GM21367 (cell line): Measurements from ENCODE around the gene RPP40.
"Not testable (repeated sequence)": the region's sequence is repeated elsewhere in the genome, so short reads cannot be mapped to it uniquely, and the experiment has no call there.

Experiments used
- ATAC-seq: cut with Tn5 transposase; IDR thresholded peaks from one replicate; pipeline ENCODE4 v1.9.1; 2021; ENCODE audit not compliant: unreplicated experiment

The RPP40 gene

GRCh38 chr6:5020142-5020541 lies 16.3 kb upstream of the RPP40 start:
- no peak for ATAC-seq

GRCh38 chr6:5014072-5014561 lies 10.3 kb upstream of the RPP40 start:
- ATAC-seq = no peak

- ATAC-seq = no peak
Measured at GRCh38 chr6:5012519-5012918, 8.7 kb upstream of the RPP40 start.

- ATAC-seq = no peak
Measured at GRCh38 chr6:5011346-5011745, 7.5 kb upstream of the RPP40 start.

GRCh38 chr6:5007531-5007930 lies 3.7 kb upstream of the RPP40 start:
- ATAC-seq = no peak

GRCh38 chr6:5006222-5006621 lies 2.4 kb upstream of the RPP40 start:
- ATAC-seq = no peak

- not testable (repeated sequence) for ATAC-seq
Measured at GRCh38 chr6:5005038-5005433, 1.2 kb upstream of the RPP40 start.

GRCh38 chr6:5004373-5005037 lies 668 bp upstream of the RPP40 start:
- peak; percentile 0 for ATAC-seq

- ATAC-seq = no peak
Measured at GRCh38 chr6:4999586-4999985, 4.3 kb downstream of the RPP40 start.

GRCh38 chr6:4997862-4998261 lies 6.0 kb downstream of the RPP40 start:
- no peak for ATAC-seq

- ATAC-seq = no peak
Measured at GRCh38 chr6:4994741-4995140, 9.1 kb downstream of the RPP40 start.

GRCh38 chr6:4987432-4987831 lies 16.4 kb downstream of the RPP40 start:
- ATAC-seq = no peak

GRCh38 chr6:4986999-4987398 lies 16.8 kb downstream of the RPP40 start:
- no peak for ATAC-seq

- no peak for ATAC-seq
Measured at GRCh38 chr6:4983322-4983721, 20.5 kb downstream of the RPP40 start.

- no peak for ATAC-seq
Measured at GRCh38 chr6:4981761-4982160, 22.1 kb downstream of the RPP40 start.

- no peak for ATAC-seq
Measured at GRCh38 chr6:4979426-4979825, 24.4 kb downstream of the RPP40 start.

GRCh38 chr6:4977468-4977867 lies 26.4 kb downstream of the RPP40 start:
- ATAC-seq = no peak

GRCh38 chr6:4975506-4975905 lies 28.3 kb downstream of the RPP40 start:
- no peak for ATAC-seq

- ATAC-seq = no peak
Measured at GRCh38 chr6:4974962-4975361, 28.9 kb downstream of the RPP40 start.

GRCh38 chr6:4973982-4974745 lies 29.7 kb downstream of the RPP40 start:
- no peak for ATAC-seq

GRCh38 chr6:4973415-4973814 lies 30.4 kb downstream of the RPP40 start:
- no peak for ATAC-seq

GRCh38 chr6:4972438-4972837 lies 31.4 kb downstream of the RPP40 start:
- no peak for ATAC-seq
